ENCODE measurements around the gene BUB3.

The BUB3 gene

GRCh38 chr10:123204127-123204461 is 49.9 kb downstream of the BUB3 start:
- DNase-seq (ENCODE audit: low read depth in 2 of 2): no peak

- no peak for DNase-seq (ENCODE audit: low read depth in 2 of 2)
Observed at GRCh38 chr10:123205041-123205440, 50.8 kb downstream of the BUB3 start.

- DNase-seq (ENCODE audit: low read depth in 2 of 2): no peak
Observed at GRCh38 chr10:123212063-123212462, 57.9 kb downstream of the BUB3 start.

GRCh38 chr10:123212640-123213039 is 58.4 kb downstream of the BUB3 start:
- no peak for DNase-seq (ENCODE audit: low read depth in 2 of 2)

GRCh38 chr10:123213192-123213591 is 59.0 kb downstream of the BUB3 start:
- no peak for DNase-seq (ENCODE audit: low read depth in 2 of 2)

Data from fibroblast of skin of left biceps (primary cell).